Ovary (tissue), 3 donors: ENCODE results near the gene RNF215.

Source experiments
- CTCF ChIP-seq, 3 donors: fragments of 450-650 bp in 2 of 3; fragments of 200-600 bp in 1 of 3; IDR thresholded peaks; one replicate each; pipeline versions ENCODE4 v1.5.1 to v1.8.0; 2016 to 2022; ENCODE audit warnings: antibody characterized with exemption in 3 of 3, mild to moderate bottlenecking in 1 of 3
- EP300 ChIP-seq: sonication (generic); formaldehyde crosslinking; IDR thresholded peaks from one replicate; pipeline ENCODE4 v1.6.1; 2017; ENCODE audit warnings: antibody characterized with exemption
- POLR2A ChIP-seq: fragments of 450-650 bp; IDR thresholded peaks from one replicate; pipeline ENCODE4 v1.6.1; 2017; ENCODE audit warnings: antibody characterized with exemption, mild to moderate bottlenecking, moderate library complexity
- donor health status: DM: no; HTN: no; CAD: no.

- TF ChIP-seq CTCF (IDR thresholded peaks at IDR 0.05) = no peak
- TF ChIP-seq POLR2A = no peak
- TF ChIP-seq EP300 = no peak
Observed at GRCh38 chr22:30335236-30335635, 52.0 kb downstream of the RNF215 start.
